Keratinocyte (primary cell): ENCODE measurements around the gene NEK9.

Experiments used
- CTCF ChIP-seq, 3 experiments: IDR thresholded peaks in 1 of 3; conservative IDR thresholded peaks in 1 of 3; optimal IDR thresholded peaks in 1 of 3; 2 replicates in 2 of 3; 3 replicates in 1 of 3; pipeline versions ENCODE3 to v1.5.1; 2011; ENCODE audit warnings: low read length in 3 of 3, mild to moderate bottlenecking in 3 of 3, moderate library complexity in 2 of 3, control low read depth in 1 of 3, inconsistent platforms in 1 of 3; ENCODE audit not compliant: insufficient read depth in 2 of 3; ENCODE audit errors: extremely low read depth in 1 of 3
- EZH2 ChIP-seq: IDR thresholded peaks from one replicate; pipeline ENCODE4 v1.6.1; 2012; ENCODE audit warnings: inconsistent platforms, mild to moderate bottlenecking, low read length, moderate library complexity

GRCh38 chr14:75133597-75133996 lies 6.7 kb upstream of the NEK9 start:
- TF ChIP-seq CTCF (optimal IDR thresholded peaks at IDR 0.05 in 1 of 3, IDR thresholded peaks at IDR 0.05 in 1 of 3, conservative IDR thresholded peaks at IDR 0.05 in 1 of 3; ENCODE audit: extremely low read depth in 1 of 3, insufficient read depth in 2 of 3, low read length in 3 of 3) (no peak), EZH2 (no peak)
